OCI-LY3 (cell line): Measurements from ENCODE around the gene TPRX1.

Source experiments
- H2AFZ ChIP-seq: fragments of 200-600, 300-600 bp; shearing (Covaris generic); 2 replicates; pipeline ENCODE4 v1.6.0; 2014; ENCODE audit warnings: antibody characterized with exemption, low read depth, low read length
- H3K27ac ChIP-seq: fragments of 200-600, 300-600 bp; sonication (generic); 2 replicates; pipeline ENCODE4 v1.5.1; 2014; ENCODE audit warnings: mild to moderate bottlenecking, low read length, moderate library complexity, mixed read lengths
- H3K27me3 ChIP-seq: fragments of 200-600, 300-600 bp; sonication (generic); 2 replicates; pipeline ENCODE4 v1.6.1; 2014; ENCODE audit warnings: low read depth, low read length, mixed read lengths
- H3K36me3 ChIP-seq: fragments of 200-600, 300-600 bp; sonication (generic); replicated peaks from 2 replicates; pipeline ENCODE3; 2014; ENCODE audit warnings: low read depth, low read length, mixed read lengths
- H3K4me1 ChIP-seq: fragments of 300-600, 200-600 bp; sonication (generic); 2 replicates; pipeline ENCODE4 v1.6.1; 2014; ENCODE audit warnings: low read length, mixed read lengths
- H3K4me2 ChIP-seq: fragments of 200-600, 300-600 bp; sonication (generic); 2 replicates; pipeline ENCODE4 v1.6.1; 2014; ENCODE audit warnings: low read length, mixed read lengths
- H3K4me3 ChIP-seq: fragments of 300-600, 200-600 bp; sonication (generic); 2 replicates; pipeline ENCODE4 v1.5.1; 2014; ENCODE audit warnings: antibody characterized with exemption, mild to moderate bottlenecking, low read length, moderate library complexity
- H3K79me2 ChIP-seq: fragments of 300-600, 200-600 bp; shearing (Covaris generic); 2 replicates; pipeline ENCODE4 v1.6.1; 2014; ENCODE audit warnings: mild to moderate bottlenecking, low read length, mixed read lengths
- H3K9ac ChIP-seq: fragments of 300-600, 200-600 bp; shearing (Covaris generic); 2 replicates; pipeline ENCODE4 v1.6.0; 2014; ENCODE audit warnings: mild to moderate bottlenecking, low read length, moderate library complexity
- H3K9me3 ChIP-seq: fragments of 200-600, 300-600 bp; shearing (Covaris generic); 2 replicates; pipeline ENCODE4 v1.6.1; 2014; ENCODE audit warnings: low read length, mixed read lengths; ENCODE audit not compliant: insufficient read depth
- H4K20me1 ChIP-seq: fragments of 200-600, 300-600 bp; sonication (generic); 2 replicates; pipeline ENCODE4 v1.6.1; 2016; ENCODE audit warnings: low read length, mixed read lengths; ENCODE audit not compliant: insufficient read depth
- CTCF ChIP-seq: fragments of 200-600, 300-600 bp; sonication (generic); IDR thresholded peaks from 2 replicates; pipeline ENCODE4 v1.5.1; 2014; ENCODE audit warnings: antibody characterized with exemption, low read length, low read depth
- EZH2phosphoT487 ChIP-seq: fragments of 200-600 bp; shearing (Covaris generic); IDR thresholded peaks from 2 replicates; pipeline ENCODE4 v1.6.1; 2018; ENCODE audit warnings: antibody characterized with exemption, mixed run types, low read depth

TPRX1 gene

DNA sequence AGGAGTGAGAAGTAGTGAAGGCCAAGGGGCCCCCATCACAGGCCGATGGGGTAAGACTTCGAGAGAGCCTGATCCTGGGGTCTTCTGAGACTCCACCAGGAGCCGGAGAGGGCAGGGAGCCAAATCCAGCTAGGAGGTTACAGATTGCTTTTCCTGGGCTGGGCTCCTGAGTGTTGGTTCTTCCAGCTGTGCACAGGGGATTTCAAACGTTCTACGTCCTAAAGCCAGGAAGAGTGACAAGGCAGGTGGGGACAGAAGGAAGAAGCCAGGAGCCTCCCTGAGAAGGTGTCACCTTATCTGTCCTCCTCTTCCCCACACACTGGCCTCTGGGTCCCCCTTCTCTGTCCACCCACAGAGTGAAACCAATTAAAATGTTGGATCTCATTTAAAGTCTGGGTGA, 38.6 kb upstream of the TPRX1 start:
- Histone ChIP-seq H3K79me2 (no peaks in the 10 kb centered on the region), H3K4me2 (no peak overlapping the region), H3K27me3 (peaks cover 3% of the 10 kb centered on the region; the same call in 1 of the 2 replicates), H3K27ac (no peak overlapping the region), H3K36me3 (no peaks in the 10 kb centered on the region), H4K20me1 (no peaks in the 10 kb centered on the region), H3K4me3 (no peak overlapping the region), H3K9me3 (no peaks in the 10 kb centered on the region), H3K4me1 (no peaks in the 10 kb centered on the region), H2AFZ (no peak overlapping the region), H3K9ac (no peak overlapping the region)
- TF ChIP-seq CTCF (no peak), EZH2phosphoT487 (no peak)

GRCh38 chr19:47839913-47840312, 35.6 kb upstream of the TPRX1 start:
- Histone ChIP-seq H3K9me3 (no peaks in the 10 kb centered on the region), H3K27me3 (peaks cover 3% of the 10 kb centered on the region; the same call in 1 of the 2 replicates), H4K20me1 (no peaks in the 10 kb centered on the region), H2AFZ (no peak overlapping the region), H3K27ac (no peak overlapping the region), H3K4me2 (no peak overlapping the region), H3K79me2 (no peaks in the 10 kb centered on the region), H3K4me1 (no peaks in the 10 kb centered on the region), H3K36me3 (no peaks in the 10 kb centered on the region), H3K9ac (no peak overlapping the region), H3K4me3 (no peak overlapping the region)
- TF ChIP-seq CTCF (no peak), EZH2phosphoT487 (no peak)

- Histone ChIP-seq H3K9ac (no peak overlapping the region), H3K4me1 (no peaks in the 10 kb centered on the region), H3K36me3 (no peaks in the 10 kb centered on the region), H3K4me3 (no peak overlapping the region), H3K27me3 (peaks cover 3% of the 10 kb centered on the region; the same call in 1 of the 2 replicates), H3K79me2 (no peaks in the 10 kb centered on the region), H3K27ac (no peak overlapping the region), H3K4me2 (no peak overlapping the region), H2AFZ (no peak overlapping the region), H3K9me3 (no peaks in the 10 kb centered on the region), H4K20me1 (no peaks in the 10 kb centered on the region)
- TF ChIP-seq EZH2phosphoT487 (no peak), CTCF (no peak)
These were observed 35.1 kb upstream of the TPRX1 start for GRCh38 chr19:47839411-47839810.

DNA sequence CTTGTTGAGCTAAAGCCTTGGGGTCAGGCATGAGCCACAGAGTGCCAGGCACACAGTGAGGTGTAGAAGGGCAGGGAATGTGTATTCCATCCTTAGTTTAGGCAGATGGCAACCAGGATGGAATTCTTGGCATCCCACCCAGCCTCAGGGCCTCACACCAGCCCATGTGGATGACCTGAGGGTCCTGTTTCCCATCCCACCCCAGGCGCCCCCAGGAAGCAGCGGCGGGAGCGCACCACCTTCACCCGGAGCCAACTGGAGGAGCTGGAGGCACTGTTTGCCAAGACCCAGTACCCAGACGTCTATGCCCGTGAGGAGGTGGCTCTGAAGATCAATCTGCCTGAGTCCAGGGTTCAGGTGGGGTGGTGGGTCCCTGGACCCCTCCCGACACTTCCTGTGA, 31.7 kb upstream of the TPRX1 start:
- H3K4me1 ChIP-seq = no peaks in the 10 kb centered on the region
- TF ChIP-seq EZH2phosphoT487 (no peak), CTCF (no peak)

More for the DNA sequence above, 31.7 kb upstream of the TPRX1 start:
- H3K9me3 ChIP-seq = no peaks in the 10 kb centered on the region
- no peak overlapping the region for H3K9ac ChIP-seq
- no peak overlapping the region for H3K27ac ChIP-seq
- peaks cover under 1% of the 10 kb centered on the region; the same call in 1 of the 2 replicates for H3K27me3 ChIP-seq
- H3K79me2 ChIP-seq = no peaks in the 10 kb centered on the region
- no peaks in the 10 kb centered on the region for H3K36me3 ChIP-seq
- no peak overlapping the region for H3K4me2 ChIP-seq
- no peak overlapping the region for H3K4me3 ChIP-seq
- no peak overlapping the region for H2AFZ ChIP-seq
- no peaks in the 10 kb centered on the region for H4K20me1 ChIP-seq
